Spleen (tissue), 7 donors: Measurements from ENCODE around the gene CSNK1E.
A peak's percentile ranks its signal among the peaks of the same experiment; 100 is the strongest.

Source experiments
- POLR2A ChIP-seq, 3 donors: fragments of 450-650 bp; IDR thresholded peaks; one replicate each; pipeline ENCODE4 v1.5.1; 2017; ENCODE audit warnings: antibody characterized with exemption in 3 of 3, mild to moderate bottlenecking in 1 of 3
- POLR2AphosphoS5 ChIP-seq, 3 donors: sonication (generic); formaldehyde crosslinking; IDR thresholded peaks; one replicate each; pipeline ENCODE4 v1.5.1; 2017; ENCODE audit warnings: antibody characterized with exemption in 3 of 3
- TF ChIP-seq, protein P1 (sequence below), 11 experiments: fragments of 200-600 bp in 7 of 11; fragments of 450-650 bp in 4 of 11; sonication (generic) in 4 of 11; IDR thresholded peaks in 8 of 11; conservative IDR thresholded peaks in 3 of 11; 1 replicate in 7 of 11; 2 replicates in 4 of 11; pipeline versions ENCODE4 v1.4.0 to v1.8.0; 2016 to 2021; ENCODE audit warnings: antibody characterized with exemption in 11 of 11, inconsistent platforms in 4 of 11, mild to moderate bottlenecking in 1 of 11
- donor health status: DM: no; HTN: no; CAD: no; lungs with moderate emphysema.
- donor health status: DM: no; HTN: no; CAD: no.
- donor health status: DM: no; HTN: no; CAD: no.

DNA sequence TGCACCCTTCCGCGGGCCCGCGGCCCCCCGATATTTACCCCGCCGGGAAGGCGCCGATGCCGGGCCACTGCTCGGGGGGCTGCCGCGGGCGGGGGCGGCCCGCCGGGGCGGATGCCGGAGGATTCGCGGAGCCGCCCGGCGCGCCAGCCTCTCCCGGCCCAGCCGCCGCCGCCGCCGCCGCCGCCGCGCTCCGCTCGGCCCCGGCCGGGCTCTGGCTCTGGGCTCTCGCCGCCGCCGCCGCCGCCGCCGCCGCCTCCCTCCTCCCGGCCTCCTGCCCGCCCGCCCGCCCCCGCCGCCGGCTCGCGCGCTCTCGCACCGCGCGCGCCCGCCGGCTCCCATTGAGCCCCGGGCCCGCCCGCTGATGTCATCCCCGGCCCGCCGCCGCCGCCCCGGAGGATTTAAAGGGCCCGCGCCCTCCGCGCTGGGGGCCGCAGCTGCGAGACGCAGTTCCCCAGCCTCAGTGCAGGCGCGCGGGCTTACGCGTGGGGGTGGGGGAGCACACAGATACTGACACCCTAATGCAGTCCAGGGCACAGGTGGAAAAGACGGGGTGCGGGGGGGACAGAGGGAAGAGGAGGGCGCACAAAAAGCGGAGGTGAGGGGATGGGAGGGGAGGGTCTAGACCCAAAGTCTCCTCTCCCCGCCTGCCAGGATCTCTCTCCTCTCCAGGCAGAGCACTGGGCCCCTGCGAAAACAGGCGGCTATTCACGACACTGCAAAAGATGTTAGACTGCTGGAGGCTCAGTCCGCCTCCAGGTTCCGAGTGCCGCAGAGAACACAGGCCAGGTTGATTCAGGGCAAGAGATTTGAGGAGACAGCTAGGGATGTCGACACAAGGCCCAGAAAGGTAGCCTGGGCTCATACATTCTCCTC is at the start of gene CSNK1E:
- TF ChIP-seq, protein P1, sequence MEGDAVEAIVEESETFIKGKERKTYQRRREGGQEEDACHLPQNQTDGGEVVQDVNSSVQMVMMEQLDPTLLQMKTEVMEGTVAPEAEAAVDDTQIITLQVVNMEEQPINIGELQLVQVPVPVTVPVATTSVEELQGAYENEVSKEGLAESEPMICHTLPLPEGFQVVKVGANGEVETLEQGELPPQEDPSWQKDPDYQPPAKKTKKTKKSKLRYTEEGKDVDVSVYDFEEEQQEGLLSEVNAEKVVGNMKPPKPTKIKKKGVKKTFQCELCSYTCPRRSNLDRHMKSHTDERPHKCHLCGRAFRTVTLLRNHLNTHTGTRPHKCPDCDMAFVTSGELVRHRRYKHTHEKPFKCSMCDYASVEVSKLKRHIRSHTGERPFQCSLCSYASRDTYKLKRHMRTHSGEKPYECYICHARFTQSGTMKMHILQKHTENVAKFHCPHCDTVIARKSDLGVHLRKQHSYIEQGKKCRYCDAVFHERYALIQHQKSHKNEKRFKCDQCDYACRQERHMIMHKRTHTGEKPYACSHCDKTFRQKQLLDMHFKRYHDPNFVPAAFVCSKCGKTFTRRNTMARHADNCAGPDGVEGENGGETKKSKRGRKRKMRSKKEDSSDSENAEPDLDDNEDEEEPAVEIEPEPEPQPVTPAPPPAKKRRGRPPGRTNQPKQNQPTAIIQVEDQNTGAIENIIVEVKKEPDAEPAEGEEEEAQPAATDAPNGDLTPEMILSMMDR (IDR thresholded peaks at IDR 0.05 in 8 of 11, conservative IDR thresholded peaks at IDR 0.05 in 3 of 11): no peak
- TF ChIP-seq POLR2AphosphoS5 (IDR thresholded peaks at IDR 0.05) (peak; percentile 46 to 73 (median 66)), POLR2A (IDR thresholded peaks at IDR 0.05) (no peak)
